ENCODE data around the gene TAGLN.

- TF ChIP-seq EZH2 (IDR thresholded peaks at IDR 0.05; ENCODE audit: borderline replicate concordance, low read depth, low read length), result no peak
- TF ChIP-seq CBFB (CRISPR knock-in tag; IDR thresholded peaks at IDR 0.05), result no peak
- no peak for TF ChIP-seq ZNF75A (CRISPR knock-in tag; IDR thresholded peaks at IDR 0.05)
- no peak for TF ChIP-seq KAT8 (IDR thresholded peaks at IDR 0.05; ENCODE audit: low read depth)
- TF ChIP-seq JUND (IDR thresholded peaks at IDR 0.05; ENCODE audit: borderline replicate concordance, low read depth, low read length), result no peak
- no peak for TF ChIP-seq JUND (tag; IDR thresholded peaks at IDR 0.05; ENCODE audit: borderline replicate concordance, low read depth, low read length)
- TF ChIP-seq, protein P1, sequence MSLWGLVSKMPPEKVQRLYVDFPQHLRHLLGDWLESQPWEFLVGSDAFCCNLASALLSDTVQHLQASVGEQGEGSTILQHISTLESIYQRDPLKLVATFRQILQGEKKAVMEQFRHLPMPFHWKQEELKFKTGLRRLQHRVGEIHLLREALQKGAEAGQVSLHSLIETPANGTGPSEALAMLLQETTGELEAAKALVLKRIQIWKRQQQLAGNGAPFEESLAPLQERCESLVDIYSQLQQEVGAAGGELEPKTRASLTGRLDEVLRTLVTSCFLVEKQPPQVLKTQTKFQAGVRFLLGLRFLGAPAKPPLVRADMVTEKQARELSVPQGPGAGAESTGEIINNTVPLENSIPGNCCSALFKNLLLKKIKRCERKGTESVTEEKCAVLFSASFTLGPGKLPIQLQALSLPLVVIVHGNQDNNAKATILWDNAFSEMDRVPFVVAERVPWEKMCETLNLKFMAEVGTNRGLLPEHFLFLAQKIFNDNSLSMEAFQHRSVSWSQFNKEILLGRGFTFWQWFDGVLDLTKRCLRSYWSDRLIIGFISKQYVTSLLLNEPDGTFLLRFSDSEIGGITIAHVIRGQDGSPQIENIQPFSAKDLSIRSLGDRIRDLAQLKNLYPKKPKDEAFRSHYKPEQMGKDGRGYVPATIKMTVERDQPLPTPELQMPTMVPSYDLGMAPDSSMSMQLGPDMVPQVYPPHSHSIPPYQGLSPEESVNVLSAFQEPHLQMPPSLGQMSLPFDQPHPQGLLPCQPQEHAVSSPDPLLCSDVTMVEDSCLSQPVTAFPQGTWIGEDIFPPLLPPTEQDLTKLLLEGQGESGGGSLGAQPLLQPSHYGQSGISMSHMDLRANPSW (CRISPR knock-in tag; IDR thresholded peaks at IDR 0.05), result no peak
- no peak for TF ChIP-seq DLX4 (CRISPR knock-in tag; IDR thresholded peaks at IDR 0.05)
- no peak for TF ChIP-seq FOXK1 (CRISPR knock-in tag; IDR thresholded peaks at IDR 0.05; ENCODE audit: borderline replicate concordance)
- TF ChIP-seq ZNF444 (CRISPR knock-in tag; IDR thresholded peaks at IDR 0.05), result no peak
- no peak for TF ChIP-seq JUN (IDR thresholded peaks at IDR 0.05; ENCODE audit: borderline replicate concordance, low read depth, low read length)
- TF ChIP-seq JUN (CRISPR knock-in tag; IDR thresholded peaks at IDR 0.05; ENCODE audit: borderline replicate concordance), result no peak
- TF ChIP-seq BCL6 (CRISPR knock-in tag; IDR thresholded peaks at IDR 0.05), result no peak
- TF ChIP-seq, protein P2, sequence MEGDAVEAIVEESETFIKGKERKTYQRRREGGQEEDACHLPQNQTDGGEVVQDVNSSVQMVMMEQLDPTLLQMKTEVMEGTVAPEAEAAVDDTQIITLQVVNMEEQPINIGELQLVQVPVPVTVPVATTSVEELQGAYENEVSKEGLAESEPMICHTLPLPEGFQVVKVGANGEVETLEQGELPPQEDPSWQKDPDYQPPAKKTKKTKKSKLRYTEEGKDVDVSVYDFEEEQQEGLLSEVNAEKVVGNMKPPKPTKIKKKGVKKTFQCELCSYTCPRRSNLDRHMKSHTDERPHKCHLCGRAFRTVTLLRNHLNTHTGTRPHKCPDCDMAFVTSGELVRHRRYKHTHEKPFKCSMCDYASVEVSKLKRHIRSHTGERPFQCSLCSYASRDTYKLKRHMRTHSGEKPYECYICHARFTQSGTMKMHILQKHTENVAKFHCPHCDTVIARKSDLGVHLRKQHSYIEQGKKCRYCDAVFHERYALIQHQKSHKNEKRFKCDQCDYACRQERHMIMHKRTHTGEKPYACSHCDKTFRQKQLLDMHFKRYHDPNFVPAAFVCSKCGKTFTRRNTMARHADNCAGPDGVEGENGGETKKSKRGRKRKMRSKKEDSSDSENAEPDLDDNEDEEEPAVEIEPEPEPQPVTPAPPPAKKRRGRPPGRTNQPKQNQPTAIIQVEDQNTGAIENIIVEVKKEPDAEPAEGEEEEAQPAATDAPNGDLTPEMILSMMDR (IDR thresholded peaks at IDR 0.05 in 2 of 3, conservative IDR thresholded peaks at IDR 0.05 in 1 of 3; ENCODE audit: insufficient read depth in 2 of 3, low read depth in 1 of 3, low read length in 3 of 3), result no peak
- TF ChIP-seq HNRNPUL1 (IDR thresholded peaks at IDR 0.05; ENCODE audit: low read length), result no peak
- TF ChIP-seq, protein P3, sequence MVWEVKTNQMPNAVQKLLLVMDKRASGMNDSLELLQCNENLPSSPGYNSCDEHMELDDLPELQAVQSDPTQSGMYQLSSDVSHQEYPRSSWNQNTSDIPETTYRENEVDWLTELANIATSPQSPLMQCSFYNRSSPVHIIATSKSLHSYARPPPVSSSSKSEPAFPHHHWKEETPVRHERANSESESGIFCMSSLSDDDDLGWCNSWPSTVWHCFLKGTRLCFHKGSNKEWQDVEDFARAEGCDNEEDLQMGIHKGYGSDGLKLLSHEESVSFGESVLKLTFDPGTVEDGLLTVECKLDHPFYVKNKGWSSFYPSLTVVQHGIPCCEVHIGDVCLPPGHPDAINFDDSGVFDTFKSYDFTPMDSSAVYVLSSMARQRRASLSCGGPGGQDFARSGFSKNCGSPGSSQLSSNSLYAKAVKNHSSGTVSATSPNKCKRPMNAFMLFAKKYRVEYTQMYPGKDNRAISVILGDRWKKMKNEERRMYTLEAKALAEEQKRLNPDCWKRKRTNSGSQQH (CRISPR knock-in tag; IDR thresholded peaks at IDR 0.05), result no peak
These were observed 5.8 kb upstream of the TAGLN start for GRCh38 chr11:117193130-117194020.

All from K562 (cell line).